ENCODE results near the gene TTC9.

Gene TTC9

GRCh38 chr14:70680748-70681147 lies 39.0 kb downstream of the TTC9 start:
- TF ChIP-seq GATA2 (IDR thresholded peaks at IDR 0.05; ENCODE audit: low read depth, low read length) (no peak), GATA3 (IDR thresholded peaks at IDR 0.05; ENCODE audit: low read depth, low read length) (no peak)

DNA sequence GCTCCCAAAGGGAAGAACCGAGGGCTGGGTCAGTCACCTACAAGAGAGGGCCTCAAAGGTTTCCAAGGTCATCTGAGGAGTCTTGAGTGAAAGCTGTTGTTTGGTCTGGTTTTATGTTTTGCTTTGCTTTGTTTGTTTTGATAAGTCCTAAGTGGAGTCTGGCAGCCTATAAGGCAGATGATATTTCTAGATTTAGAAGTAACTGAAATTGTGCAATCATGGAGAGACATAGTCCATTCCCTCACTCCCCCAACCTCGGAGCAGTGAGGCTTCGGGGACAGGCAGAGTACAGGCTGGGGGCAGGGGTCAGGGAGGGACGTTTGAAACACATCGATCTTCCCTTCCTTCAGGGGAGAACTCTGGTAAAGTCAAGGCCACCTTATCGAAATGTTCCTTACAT lies 42.3 kb downstream of the TTC9 start:
- TF ChIP-seq GATA3 (IDR thresholded peaks at IDR 0.05; ENCODE audit: low read depth, low read length) = no peak
- TF ChIP-seq GATA2 (IDR thresholded peaks at IDR 0.05; ENCODE audit: low read depth, low read length) = no peak

DNA sequence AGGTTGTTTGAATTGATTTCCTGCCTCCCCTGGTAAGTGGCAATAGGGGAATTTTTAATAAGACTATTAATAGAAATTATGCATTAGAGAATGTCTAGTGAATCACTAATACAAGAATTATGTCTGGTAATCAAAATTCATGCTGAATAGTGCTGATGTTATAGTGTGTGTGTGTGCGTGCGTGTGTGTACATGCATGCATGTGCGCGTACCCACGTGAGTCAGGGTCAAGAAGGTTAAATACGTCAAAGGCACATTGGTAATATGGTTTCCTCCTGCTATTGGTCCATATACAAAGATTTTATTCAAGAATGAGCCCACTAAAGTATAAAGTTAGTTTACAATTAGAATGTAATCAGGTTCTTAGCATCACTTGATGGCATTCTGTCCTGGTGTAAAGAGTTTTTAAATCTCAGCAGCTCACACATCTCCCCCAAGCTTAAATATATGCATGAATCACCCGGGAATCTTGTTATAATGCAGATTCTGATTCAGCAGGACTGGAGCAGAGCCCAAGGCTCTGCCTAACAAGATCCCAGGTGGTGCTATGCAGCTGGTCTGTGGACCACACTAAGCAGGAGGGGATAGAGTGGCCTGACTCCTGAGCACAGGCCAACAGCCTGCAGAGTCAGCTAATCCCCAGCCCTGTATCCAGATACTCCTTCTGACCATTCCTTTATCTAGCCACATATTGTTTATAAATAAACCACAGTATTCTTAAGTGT lies 43.9 kb downstream of the TTC9 start:
- TF ChIP-seq GATA2 (IDR thresholded peaks at IDR 0.05; ENCODE audit: low read depth, low read length) = no peak
- TF ChIP-seq GATA3 (IDR thresholded peaks at IDR 0.05; ENCODE audit: low read depth, low read length) = no peak

DNA sequence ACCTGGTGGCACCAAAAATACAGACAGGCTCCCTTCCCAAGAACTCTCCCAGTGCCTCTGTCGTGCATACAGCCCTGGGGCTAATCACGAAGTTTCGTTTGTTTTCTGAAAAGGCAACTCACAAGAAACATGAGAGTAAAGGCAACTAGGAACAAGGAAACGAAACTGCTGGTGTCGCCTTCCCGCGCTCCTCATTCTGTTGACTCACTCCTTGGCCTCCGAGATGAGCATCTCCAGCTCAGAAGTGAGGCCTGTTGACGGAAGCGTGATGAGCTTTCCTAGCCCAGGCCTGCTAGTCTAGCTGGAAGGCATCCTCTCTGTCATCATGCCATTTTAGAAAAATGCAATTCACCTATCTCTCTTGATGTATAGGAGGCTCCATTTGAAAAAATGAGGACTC lies 50.5 kb downstream of the TTC9 start:
- TF ChIP-seq GATA2 (IDR thresholded peaks at IDR 0.05; ENCODE audit: low read depth, low read length) (no peak), GATA3 (IDR thresholded peaks at IDR 0.05; ENCODE audit: low read depth, low read length) (no peak)

DNA sequence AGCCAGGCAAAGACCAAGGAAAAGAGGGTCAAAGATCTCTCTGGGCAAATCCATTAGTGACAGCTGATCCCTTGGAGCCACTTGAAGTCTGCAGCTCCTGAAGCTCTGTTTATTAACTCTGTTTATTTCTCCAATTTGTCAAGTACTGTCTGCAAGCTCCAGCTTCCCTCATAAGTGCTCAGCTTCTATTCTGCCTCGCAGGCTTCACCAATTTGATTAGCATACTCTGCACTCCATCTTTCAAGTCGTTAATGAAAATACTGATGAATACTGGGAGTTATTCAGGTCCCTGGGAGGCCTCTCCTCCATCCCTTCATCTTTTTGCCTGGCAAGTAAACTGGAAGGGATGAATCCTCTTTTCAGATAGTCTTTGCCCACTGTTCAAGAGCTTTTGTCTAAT lies 54.3 kb downstream of the TTC9 start:
- TF ChIP-seq GATA3 (IDR thresholded peaks at IDR 0.05; ENCODE audit: low read depth, low read length) (no peak), GATA2 (IDR thresholded peaks at IDR 0.05; ENCODE audit: low read depth, low read length) (no peak)

GRCh38 chr14:70697701-70698100 lies 56.0 kb downstream of the TTC9 start:
- no peak for TF ChIP-seq GATA2 (IDR thresholded peaks at IDR 0.05; ENCODE audit: low read depth, low read length)
- TF ChIP-seq GATA3 (IDR thresholded peaks at IDR 0.05; ENCODE audit: low read depth, low read length) = no peak

GRCh38 chr14:70698288-70698687 lies 56.6 kb downstream of the TTC9 start:
- TF ChIP-seq GATA2 (IDR thresholded peaks at IDR 0.05; ENCODE audit: low read depth, low read length) = no peak
- TF ChIP-seq GATA3 (IDR thresholded peaks at IDR 0.05; ENCODE audit: low read depth, low read length) = no peak

DNA sequence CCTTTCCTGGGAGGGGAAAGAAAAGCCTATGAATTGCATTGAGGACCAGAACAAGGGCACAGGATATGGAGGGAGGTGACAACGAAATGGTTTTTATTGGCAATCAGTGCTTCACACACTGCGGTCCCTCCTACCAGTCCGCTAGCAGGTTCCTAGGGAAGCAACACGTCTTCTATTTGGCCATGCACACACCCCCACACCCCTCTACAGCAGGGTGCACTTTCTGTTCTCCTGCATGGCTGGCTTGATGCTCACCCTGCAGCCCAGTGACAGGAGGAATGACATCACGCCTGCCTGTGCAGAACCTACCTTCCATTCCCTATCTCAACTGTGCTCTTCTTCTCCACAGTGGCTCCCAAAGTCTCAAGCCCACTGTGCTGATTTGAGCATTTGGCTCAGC lies 57.9 kb downstream of the TTC9 start:
- TF ChIP-seq GATA2 (IDR thresholded peaks at IDR 0.05; ENCODE audit: low read depth, low read length) (no peak), GATA3 (IDR thresholded peaks at IDR 0.05; ENCODE audit: low read depth, low read length) (no peak)

DNA sequence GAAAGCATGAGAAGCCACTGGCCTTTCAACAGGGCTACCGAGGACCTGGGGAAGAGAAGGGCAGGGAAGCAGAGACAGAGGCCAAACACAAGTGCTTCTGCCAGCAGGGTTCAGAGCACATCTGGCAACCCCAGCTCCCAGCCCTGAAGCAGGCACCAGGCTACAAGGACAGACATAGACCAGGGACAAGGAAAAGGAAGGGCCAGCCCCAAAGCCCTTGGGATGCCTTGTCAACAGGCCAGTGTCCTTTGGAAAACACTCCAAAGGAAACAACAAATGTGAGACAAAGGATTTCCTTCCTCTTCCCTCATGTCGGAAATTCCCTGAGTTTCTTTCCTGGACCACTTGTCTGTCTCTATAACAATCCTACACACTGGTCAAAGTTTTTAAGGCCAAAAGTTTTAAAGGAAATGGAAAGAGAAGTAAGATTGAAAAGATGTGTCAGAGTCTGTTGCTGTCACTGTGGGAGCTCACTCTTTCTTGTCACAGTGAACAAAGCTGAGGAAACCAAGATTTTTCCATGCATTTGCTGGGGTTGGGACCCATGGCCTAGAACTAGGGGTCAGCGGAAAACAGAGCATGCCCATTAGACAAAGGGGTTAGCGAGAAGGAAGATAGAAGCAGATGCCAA lies 59.4 kb downstream of the TTC9 start:
- TF ChIP-seq GATA3 (IDR thresholded peaks at IDR 0.05; ENCODE audit: low read depth, low read length) (no peak), GATA2 (IDR thresholded peaks at IDR 0.05; ENCODE audit: low read depth, low read length) (no peak)

DNA sequence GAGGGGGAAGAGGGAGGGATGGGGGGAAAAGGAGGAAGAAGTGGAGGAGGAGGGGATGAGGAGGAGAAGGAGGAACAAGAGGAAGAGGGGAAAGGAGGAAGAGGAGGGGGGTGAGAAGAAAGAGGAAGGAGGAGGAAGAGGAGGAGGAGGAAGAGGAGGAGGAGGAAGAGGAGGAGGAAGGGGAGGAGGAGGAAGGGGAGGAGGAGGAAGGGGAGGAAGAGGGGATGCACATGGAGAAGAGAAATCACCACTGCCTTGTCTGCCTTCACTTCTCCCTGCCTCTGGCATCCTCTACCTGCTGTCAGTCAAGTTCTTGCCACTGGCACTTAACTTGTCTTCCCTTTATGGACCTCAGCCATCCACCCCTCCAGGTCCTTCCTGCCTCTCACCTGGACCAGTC lies 59.9 kb downstream of the TTC9 start:
- TF ChIP-seq GATA3 (IDR thresholded peaks at IDR 0.05; ENCODE audit: low read depth, low read length) = no peak
- no peak for TF ChIP-seq GATA2 (IDR thresholded peaks at IDR 0.05; ENCODE audit: low read depth, low read length)

- no peak for TF ChIP-seq GATA2 (IDR thresholded peaks at IDR 0.05; ENCODE audit: low read depth, low read length)
- TF ChIP-seq GATA3 (IDR thresholded peaks at IDR 0.05; ENCODE audit: low read depth, low read length) = no peak
Observed at GRCh38 chr14:70702161-70702560, 60.4 kb downstream of the TTC9 start.

DNA sequence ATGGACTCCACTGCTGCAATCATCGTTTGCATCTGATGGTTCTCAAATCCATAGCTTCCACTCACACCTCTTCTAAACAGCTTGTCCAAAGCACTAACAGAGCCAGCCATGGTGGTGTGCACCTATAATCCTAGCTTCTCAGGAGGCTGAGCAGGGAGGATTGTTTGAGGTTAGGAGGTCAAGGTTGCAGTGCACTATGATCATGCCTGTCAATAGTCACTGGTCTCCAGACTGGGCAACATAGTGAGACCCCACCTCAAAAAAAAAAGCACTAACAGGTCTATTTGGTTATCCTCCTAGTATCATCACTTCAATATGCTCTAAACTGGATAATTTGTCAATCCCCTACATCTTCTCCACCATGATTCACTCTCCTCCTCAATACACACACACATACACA lies 63.2 kb downstream of the TTC9 start:
- no peak for TF ChIP-seq GATA2 (IDR thresholded peaks at IDR 0.05; ENCODE audit: low read depth, low read length)
- no peak for TF ChIP-seq GATA3 (IDR thresholded peaks at IDR 0.05; ENCODE audit: low read depth, low read length)

DNA sequence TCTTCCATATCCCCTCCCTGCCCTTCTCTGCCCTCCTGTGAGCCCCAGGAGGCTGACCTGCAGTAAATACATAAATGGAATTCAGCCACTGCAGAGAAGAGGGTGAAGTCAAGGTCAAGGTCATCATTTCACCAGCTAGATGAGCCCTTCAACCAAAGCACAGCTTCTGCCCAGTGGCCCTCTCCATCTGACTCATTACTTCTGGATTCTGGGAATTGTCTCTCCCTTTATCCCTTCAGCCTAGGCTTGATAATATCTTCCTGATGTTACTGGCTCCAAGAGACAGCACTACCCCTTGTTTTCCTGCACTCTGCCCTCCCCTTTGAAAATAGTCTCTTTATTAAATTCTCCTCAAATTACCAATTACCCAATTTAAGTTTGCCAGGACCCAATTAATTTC lies 64.5 kb downstream of the TTC9 start:
- TF ChIP-seq GATA2 (IDR thresholded peaks at IDR 0.05; ENCODE audit: low read depth, low read length) (no peak), GATA3 (IDR thresholded peaks at IDR 0.05; ENCODE audit: low read depth, low read length) (no peak)

DNA sequence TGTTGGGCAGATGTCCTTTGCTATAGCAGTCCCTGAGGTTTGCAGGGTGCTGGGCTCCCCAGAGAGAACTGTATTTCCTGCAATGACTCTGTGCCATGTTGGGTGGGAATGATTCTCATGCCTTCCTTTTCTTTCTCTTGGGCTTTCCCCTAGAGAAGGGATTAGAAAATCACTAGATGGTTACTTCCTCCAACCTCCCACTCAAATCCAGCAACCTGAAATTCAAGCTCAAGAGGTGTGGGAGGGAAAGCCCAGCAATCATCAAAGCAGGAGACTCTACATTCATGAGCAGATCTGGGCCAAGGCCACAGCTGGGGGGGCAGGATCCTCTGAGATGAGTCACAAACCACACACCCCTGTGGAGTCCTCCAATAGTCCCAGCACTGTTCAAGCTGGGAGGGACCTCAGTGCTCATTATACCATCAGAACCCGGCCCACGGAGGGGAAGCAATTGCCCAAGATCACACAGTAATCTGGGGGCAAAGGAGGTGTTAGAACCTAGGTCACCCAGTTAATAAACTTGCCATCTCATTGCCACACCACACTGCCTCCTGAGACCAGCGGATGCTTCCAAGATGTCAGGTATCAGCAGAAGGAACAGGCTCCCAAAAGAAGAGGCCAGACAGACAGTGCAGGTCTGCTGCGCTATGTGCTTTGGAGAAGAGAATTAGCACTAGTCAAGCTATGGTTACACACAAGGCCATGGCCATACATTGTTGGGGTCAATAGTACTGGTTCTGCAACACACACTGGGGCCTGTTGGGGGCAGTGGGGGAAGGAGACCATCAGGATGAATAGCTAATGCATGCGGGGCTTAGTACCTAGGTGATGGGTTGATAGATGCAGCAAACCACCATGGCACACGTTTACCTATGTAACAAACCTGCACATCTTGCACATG lies 65.7 kb downstream of the TTC9 start:
- TF ChIP-seq GATA2 (IDR thresholded peaks at IDR 0.05; ENCODE audit: low read depth, low read length) (no peak), GATA3 (IDR thresholded peaks at IDR 0.05; ENCODE audit: low read depth, low read length) (no peak)
